NCI-H82 treated with DMSO at 0.1 percent for 48 hours (cell line): ENCODE results near the gene TXLNB.
"Not testable (repeated sequence)": the region's sequence is repeated elsewhere in the genome, so short reads cannot be mapped to it uniquely, and the experiment has no call there.

Experiments
- DNase-seq: peaks from one replicate; lab custom pipeline; 2025; ENCODE audit not compliant: unreplicated experiment; lab: John Stamatoyannopoulos, UW

The TXLNB gene

GRCh38 chr6:139311831-139312230, 20.0 kb upstream of the TXLNB start:
- DNase-seq = no peak

- no peak for DNase-seq
These were observed 17.3 kb upstream of the TXLNB start for GRCh38 chr6:139308936-139309603.

- no peak for DNase-seq
These were observed 16.6 kb upstream of the TXLNB start for GRCh38 chr6:139308286-139308916.

GRCh38 chr6:139306291-139306981, 14.6 kb upstream of the TXLNB start:
- DNase-seq = no peak

GRCh38 chr6:139303185-139303584, 11.4 kb upstream of the TXLNB start:
- no peak for DNase-seq

GRCh38 chr6:139297921-139298320, 6.1 kb upstream of the TXLNB start:
- DNase-seq = no peak

GRCh38 chr6:139296927-139297326, 5.1 kb upstream of the TXLNB start:
- DNase-seq = no peak

- no peak for DNase-seq
These were observed 4.1 kb upstream of the TXLNB start for GRCh38 chr6:139295901-139296300.

- DNase-seq = no peak
These were observed 2.3 kb upstream of the TXLNB start for GRCh38 chr6:139294090-139294489.

GRCh38 chr6:139293230-139293629, 1.4 kb upstream of the TXLNB start:
- DNase-seq = not testable (repeated sequence)

- DNase-seq = no peak
These were observed 949 bp downstream of the TXLNB start for GRCh38 chr6:139290787-139291311.

GRCh38 chr6:139289233-139289632, 2.6 kb downstream of the TXLNB start:
- no peak for DNase-seq

- no peak for DNase-seq
These were observed 3.2 kb downstream of the TXLNB start for GRCh38 chr6:139288496-139289040.

- no peak for DNase-seq
These were observed 3.9 kb downstream of the TXLNB start for GRCh38 chr6:139287868-139288267.

- not testable (repeated sequence) for DNase-seq
These were observed 5.4 kb downstream of the TXLNB start for GRCh38 chr6:139286438-139286837.

- DNase-seq = no peak
These were observed 6.2 kb downstream of the TXLNB start for GRCh38 chr6:139285590-139285989.

GRCh38 chr6:139284789-139285188, 7.0 kb downstream of the TXLNB start:
- DNase-seq = no peak

- no peak for DNase-seq
These were observed 9.1 kb downstream of the TXLNB start for GRCh38 chr6:139282684-139283083.

- DNase-seq = no peak
These were observed 13.6 kb downstream of the TXLNB start for GRCh38 chr6:139278190-139278589.

GRCh38 chr6:139277587-139277986, 14.2 kb downstream of the TXLNB start:
- no peak for DNase-seq

- DNase-seq = no peak
These were observed 14.6 kb downstream of the TXLNB start for GRCh38 chr6:139277161-139277560.
